Measurements from ENCODE around the gene CD7. TPM values are rescaled to one million over a fixed set of nuclear protein-coding genes. Genes with fewer than 3 reads are reported as not detected.

The CD7 gene
- total RNA-seq, 1 donor from 2014 or later = 0.46 TPM

DNA sequence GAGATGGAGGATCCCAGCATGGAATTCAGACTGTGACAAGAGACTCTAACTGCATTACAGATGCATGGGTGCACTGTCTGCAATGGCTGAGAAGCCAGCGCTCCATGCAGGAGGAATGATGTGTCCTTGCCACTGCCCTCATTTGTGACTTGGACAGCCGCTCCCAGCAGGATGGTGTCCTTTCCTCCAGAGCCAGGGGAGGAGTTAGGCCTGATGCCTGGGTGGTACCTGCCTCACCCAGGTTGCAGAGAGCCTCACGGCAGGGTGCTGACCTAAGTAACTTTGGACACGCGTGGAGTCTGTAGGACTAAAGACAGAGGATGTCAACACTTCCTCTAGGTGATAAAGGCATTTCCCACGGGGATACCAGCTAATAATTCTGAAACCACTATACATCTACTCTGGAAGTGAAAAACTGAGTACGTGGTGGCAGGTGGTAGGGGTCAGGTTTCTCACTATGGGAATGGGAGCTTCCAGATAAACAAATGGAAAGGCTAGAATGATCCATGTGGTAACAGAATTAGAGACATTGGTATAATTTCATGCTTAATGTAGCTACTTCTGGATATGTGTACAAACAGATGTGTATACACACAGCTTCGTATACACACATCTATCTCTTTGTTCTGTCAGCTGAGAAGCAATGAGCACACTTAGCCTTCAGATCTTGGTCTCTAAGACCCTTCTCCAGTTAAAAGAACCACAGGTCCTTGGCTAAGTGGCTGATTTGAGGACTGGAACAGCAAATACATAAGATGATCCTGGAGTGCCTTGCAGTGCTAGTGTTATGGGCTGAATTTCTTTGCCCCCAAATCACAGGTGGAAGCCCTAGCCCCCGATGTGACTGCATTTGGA lies 30.2 kb downstream of the CD7 start:
- DNase-seq (ENCODE audit: low spot score, unreplicated experiment) = no peak
- no peaks in the 10 kb centered on the region for H3K9me3 Mint-ChIP-seq (ENCODE audit: low read depth)
- peaks cover 12% of the 10 kb centered on the region for H3K4me1 Mint-ChIP-seq (ENCODE audit: low read depth)
- H3K27ac Mint-ChIP-seq = peak overlapping the region; percentile 37
- no peaks in the 10 kb centered on the region for H3K36me3 Mint-ChIP-seq (ENCODE audit: insufficient read depth)
- H3K4me3 Mint-ChIP-seq (ENCODE audit: low read depth) = no peak overlapping the region
- H3K27me3 Mint-ChIP-seq = peaks cover 11% of the 10 kb centered on the region
- no peak for TF ChIP-seq CTCF (IDR thresholded peaks at IDR 0.05; ENCODE audit: unreplicated experiment)

GRCh38 chr17:82285141-82285540 lies 32.3 kb downstream of the CD7 start:
- no peaks in the 10 kb centered on the region for H3K9me3 Mint-ChIP-seq (ENCODE audit: low read depth)
- H3K36me3 Mint-ChIP-seq (ENCODE audit: insufficient read depth) = no peaks in the 10 kb centered on the region
- no peak overlapping the region for H3K4me3 Mint-ChIP-seq (ENCODE audit: low read depth)
- H3K27ac Mint-ChIP-seq = no peak overlapping the region
- H3K4me1 Mint-ChIP-seq (ENCODE audit: low read depth) = peaks cover 8% of the 10 kb centered on the region
- TF ChIP-seq CTCF (IDR thresholded peaks at IDR 0.05; ENCODE audit: unreplicated experiment) = no peak
- H3K27me3 Mint-ChIP-seq = peaks cover 15% of the 10 kb centered on the region
- no peak for DNase-seq (ENCODE audit: low spot score, unreplicated experiment)

- H3K4me3 Mint-ChIP-seq (ENCODE audit: low read depth) = no peak overlapping the region
- no peaks in the 10 kb centered on the region for H3K36me3 Mint-ChIP-seq (ENCODE audit: insufficient read depth)
- peaks cover 15% of the 10 kb centered on the region for H3K27me3 Mint-ChIP-seq
- TF ChIP-seq CTCF (IDR thresholded peaks at IDR 0.05; ENCODE audit: unreplicated experiment) = no peak
- no peak overlapping the region for H3K27ac Mint-ChIP-seq
- no peaks in the 10 kb centered on the region for H3K9me3 Mint-ChIP-seq (ENCODE audit: low read depth)
- no peak for DNase-seq (ENCODE audit: low spot score, unreplicated experiment)
- H3K4me1 Mint-ChIP-seq (ENCODE audit: low read depth) = peaks cover 9% of the 10 kb centered on the region
These were observed 34.1 kb downstream of the CD7 start for GRCh38 chr17:82283208-82283749.

DNA sequence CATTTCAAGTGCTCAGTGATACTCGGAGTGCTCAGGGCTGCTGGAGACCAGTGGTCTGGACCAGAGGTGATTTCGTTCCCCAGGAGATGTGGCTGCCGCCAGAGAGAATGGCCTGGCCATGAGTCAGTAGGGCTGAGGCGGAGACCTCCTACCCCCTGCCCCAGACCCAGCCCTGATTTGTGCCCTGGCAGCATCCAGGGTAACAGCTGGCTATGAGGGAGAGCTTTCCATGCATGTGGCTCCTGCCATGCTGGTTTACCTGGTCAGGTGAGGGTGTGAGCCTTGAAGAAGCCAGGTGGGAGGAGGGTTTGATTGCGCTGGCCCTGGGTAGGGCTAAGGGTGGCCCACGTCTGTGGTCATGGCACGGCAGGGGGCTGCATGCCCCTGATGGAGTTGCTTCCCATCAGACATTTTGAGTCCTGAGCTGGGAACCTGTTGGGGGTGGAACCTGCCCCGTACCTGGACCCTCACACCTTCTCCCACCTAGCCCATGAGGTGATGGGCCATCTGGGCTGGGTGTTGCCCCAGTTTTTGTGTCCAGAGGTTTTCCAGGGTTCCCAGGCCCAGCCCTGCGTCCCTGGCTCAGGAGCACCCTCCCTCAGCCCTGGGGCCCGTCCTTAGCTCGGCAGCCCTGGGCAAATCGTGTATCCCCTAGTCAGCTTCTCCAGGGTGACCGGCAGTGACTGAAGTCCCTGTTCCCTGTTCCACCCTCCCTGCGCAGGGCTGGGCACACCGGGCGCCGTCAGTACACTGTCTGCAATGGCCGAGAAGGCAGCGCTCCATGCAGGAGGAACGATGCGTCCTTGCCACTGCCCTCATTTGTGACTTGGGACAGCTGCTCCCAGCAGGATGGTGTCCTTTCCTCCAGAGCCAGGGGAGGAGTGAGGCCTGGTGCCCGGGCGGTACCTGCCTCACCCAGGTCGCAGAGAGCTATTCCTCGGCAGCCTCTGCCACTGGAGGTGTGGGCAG lies 34.9 kb downstream of the CD7 start:
- Mint-ChIP-seq H3K9me3 (ENCODE audit: low read depth) (no peaks in the 10 kb centered on the region), H3K27ac (no peak overlapping the region), H3K27me3 (peaks cover 15% of the 10 kb centered on the region), H3K4me3 (ENCODE audit: low read depth) (no peak overlapping the region), H3K4me1 (ENCODE audit: low read depth) (peaks cover 12% of the 10 kb centered on the region), H3K36me3 (ENCODE audit: insufficient read depth) (no peaks in the 10 kb centered on the region)
- no peak for TF ChIP-seq CTCF (IDR thresholded peaks at IDR 0.05; ENCODE audit: unreplicated experiment)
- no peak for DNase-seq (ENCODE audit: low spot score, unreplicated experiment)

All from progenitor cell of endocrine pancreas (in vitro differentiated cells).